ENCODE data around the gene NTSR1.

The NTSR1 gene

GRCh38 chr20:62805155-62805710, 96.6 kb downstream of the NTSR1 start:
- no peak for DNase-seq

GRCh38 chr20:62805711-62806382, 97.2 kb downstream of the NTSR1 start:
- no peak for DNase-seq

GRCh38 chr20:62806383-62807050, 97.9 kb downstream of the NTSR1 start:
- no peak for DNase-seq

DNA sequence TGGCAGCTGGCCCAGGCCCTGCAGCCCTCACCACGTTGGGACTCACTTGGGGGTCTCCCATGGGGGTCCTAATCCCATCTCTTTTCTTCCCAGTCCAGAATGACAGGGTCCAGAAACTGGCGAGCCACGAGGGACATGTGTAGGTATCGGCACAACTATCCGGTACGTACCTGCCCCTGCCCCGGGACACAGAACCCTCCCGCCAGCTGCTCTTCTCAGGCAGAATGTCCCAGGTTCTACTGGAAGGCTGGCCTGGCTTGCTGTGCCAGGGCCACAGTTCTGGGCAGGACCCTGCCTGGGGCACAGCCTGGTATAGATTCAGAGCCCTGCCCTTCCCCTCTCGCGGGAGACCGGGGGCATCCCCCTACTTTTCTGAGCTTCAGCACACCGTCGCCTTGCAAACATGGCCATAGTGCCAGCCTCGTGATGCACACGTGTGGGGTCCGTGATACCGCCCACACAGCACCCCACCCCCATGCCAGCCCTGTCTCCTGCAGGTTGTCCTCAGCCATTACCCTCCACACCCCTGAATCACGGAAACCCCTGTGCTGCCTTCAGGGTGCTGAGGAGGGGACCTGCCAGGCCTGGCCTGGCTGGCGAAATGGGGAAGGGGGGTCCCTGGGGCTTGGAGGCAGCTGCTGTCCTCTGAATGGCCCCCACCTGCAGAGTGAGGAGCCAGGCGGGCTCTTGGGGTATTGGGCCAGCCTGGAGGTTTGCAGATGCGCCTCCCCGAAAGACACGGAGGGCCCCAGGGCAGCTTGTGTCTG, 99.0 kb downstream of the NTSR1 start:
- DNase-seq: no peak

DNA sequence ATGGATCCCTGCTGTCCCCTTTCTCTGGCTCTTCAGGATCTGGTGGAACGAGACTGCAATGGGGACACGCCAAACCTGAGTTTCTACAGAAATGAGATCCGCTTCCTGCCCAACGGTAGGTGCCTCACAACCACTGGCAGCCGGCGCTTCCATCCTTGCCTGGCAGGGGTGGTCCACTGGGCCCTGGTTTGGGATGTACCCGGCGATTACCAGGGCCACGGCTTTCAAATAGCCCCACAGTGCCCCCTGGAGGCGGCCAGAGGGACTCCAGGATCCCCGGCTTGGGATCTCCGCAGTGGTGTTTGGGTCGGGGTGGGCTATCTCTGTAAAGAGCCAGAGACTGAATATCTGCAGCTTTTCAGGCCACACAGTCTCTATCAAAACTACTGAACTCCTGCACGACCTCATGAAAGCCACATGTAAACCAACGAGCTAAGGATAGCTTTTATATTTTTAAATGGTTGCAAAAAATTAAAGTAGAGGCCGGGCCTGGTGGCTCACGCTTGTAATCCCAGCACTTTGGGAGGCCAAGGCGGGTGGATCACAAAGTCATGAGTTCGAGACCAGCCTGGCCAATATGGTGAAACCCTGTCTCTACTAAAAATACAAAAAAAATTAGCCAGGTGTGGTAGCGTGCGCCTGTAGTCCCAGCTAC, 99.7 kb downstream of the NTSR1 start:
- DNase-seq: peak; percentile 72

DNA sequence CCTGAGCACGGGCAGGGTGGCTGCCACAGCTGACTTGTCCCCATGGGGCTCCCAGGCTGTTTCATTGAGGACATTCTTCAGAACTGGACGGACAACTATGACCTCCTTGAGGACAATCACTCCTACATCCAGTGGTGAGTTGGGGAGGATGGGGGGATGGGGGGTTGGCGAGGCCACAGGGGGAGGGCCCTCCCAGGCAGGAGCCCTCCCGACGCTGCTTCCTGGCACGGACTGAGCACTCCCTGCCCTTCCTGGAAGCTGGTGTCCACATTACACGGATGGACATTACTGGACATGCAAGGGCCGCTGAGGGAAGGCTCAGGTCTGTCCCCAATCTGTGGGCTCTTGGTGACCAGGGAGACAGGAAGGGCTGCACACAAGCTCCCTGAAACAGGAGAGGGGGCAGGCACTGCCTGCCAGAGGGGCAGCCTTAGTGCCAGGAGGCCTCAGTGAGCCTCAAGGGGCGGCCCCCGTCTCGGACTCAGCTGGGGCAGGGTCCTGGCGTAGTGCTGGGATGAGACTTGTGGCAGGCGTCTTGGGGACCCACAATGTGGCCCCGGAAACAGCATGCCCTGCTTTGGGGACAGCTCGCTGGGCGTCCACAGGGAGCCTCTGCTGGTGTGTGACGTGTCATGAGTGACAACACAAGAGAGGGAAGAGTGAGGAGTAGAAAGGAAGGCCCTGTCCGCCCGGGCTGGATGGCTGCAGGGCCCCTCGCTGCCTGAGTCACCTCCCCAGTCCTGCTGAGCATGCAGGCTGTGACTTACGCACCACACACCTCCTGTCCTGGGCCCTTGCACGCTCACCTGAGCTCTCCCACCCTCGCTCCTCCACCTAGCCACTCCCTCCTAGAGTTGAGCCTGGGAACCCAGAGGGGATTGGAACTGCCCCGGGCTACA, 101.1 kb downstream of the NTSR1 start:
- DNase-seq: no peak

GRCh38 chr20:62811320-62811719, 102.7 kb downstream of the NTSR1 start:
- DNase-seq: no peak

GRCh38 chr20:62811720-62812119, 103.1 kb downstream of the NTSR1 start:
- no peak for DNase-seq
